H1 (cell line): ENCODE measurements around the gene HNF1A. TPM values are rescaled to one million over a fixed set of nuclear protein-coding genes. Genes with fewer than 3 reads are reported as not detected.

Source experiments
- BRCA1 ChIP-seq: IDR thresholded peaks from 2 replicates; pipeline ENCODE4 v1.6.1; 2012; ENCODE audit warnings: low read depth, low read length, improper control_type of control experiment
- CHD7 ChIP-seq: fragments of 300-600 bp; sonication (generic); IDR thresholded peaks from 2 replicates; pipeline ENCODE4 v1.7.1; 2012; ENCODE audit warnings: low read length, moderate library complexity, mild to moderate bottlenecking, inconsistent platforms; ENCODE audit not compliant: insufficient replicate concordance
- EGR1 ChIP-seq: IDR thresholded peaks from 2 replicates; pipeline ENCODE4 v1.6.1; 2011; ENCODE audit warnings: low read depth, low read length, borderline replicate concordance
- GABPA ChIP-seq: IDR thresholded peaks from 2 replicates; pipeline ENCODE4 v1.6.1; 2011; ENCODE audit warnings: mild to moderate bottlenecking, low read length, moderate library complexity, borderline replicate concordance; ENCODE audit not compliant: insufficient read depth
- POU5F1 ChIP-seq: IDR thresholded peaks from 2 replicates; pipeline ENCODE4 v1.6.1; 2011; ENCODE audit warnings: low read depth, mild to moderate bottlenecking, low read length, moderate library complexity
- SRF ChIP-seq: IDR thresholded peaks from 2 replicates; pipeline ENCODE4 v1.6.1; 2011; ENCODE audit warnings: mild to moderate bottlenecking, low read depth, low read length, moderate library complexity
- polyA plus RNA-seq, 7 experiments: library from polyadenylated mRNA; depleted of rRNA in 3 of 7; stranded (reverse) in 5 of 7; unstranded in 2 of 7; fragments of >200 nt in 5 of 7; fragments of 200-250 nt in 2 of 7; gene quantifications; 1 replicate in 5 of 7; 2 replicates in 1 of 7; 4 replicates in 1 of 7; pipeline versions ENCODE4 v1.2.1 to v1.2.3, GENCODE V29; 2011 to 2013; ENCODE audit warnings: missing spikeins in 2 of 7, mixed read lengths in 2 of 7
- total RNA-seq: library from RNA; stranded (reverse); fragmentation: NEBNext Ultra II Directional; extraction: Animal tissue kit (Norgen Biotek cat#: 25700); gene quantifications from 2 replicates; pipeline ENCODE4 v1.2.1, GENCODE V29; 2021

HNF1A gene
- total and polyA plus RNA-seq, 2 of the 8 experiments (the other 6 are each of a cell fraction or from before 2014, with no cell fraction given), result not detected

GRCh38 chr12:121001060-121001459, 22.7 kb downstream of the HNF1A start (continued):
- TF ChIP-seq CHD7 (no peak), EGR1 (no peak), POU5F1 (no peak), BRCA1 (no peak), SRF (no peak), GABPA (no peak)
- TF ChIP-seq, all 59 proteins: peak for 0
